ENCODE results near the gene GLIS2.

DNA sequence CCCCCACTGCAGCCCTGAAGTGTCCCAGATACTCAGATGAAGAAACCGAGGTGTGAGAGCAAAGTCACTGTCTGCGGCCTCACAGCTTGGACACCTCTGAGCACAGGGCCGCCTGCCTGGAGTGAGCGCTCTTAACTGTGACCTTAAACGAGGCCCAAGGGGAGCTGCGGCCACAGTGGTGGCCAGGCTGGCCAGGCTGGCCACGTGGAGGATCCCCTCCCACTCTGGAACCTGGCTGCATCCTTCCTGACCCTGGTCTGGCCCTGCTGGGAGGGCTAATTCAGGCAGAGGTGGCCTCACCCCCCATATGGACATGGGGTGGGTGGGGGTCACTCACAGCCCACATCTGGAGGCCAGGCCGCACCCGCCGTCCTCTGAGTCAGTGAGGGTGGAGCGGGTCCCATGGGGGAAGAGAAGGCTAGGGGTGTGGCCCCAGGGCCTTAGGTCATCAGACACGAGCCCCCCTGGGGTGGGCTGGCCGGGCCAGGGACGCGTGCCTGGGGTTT is 62.3 kb downstream of the GLIS2 start:
- no peak for TF ChIP-seq CTCF (IDR thresholded peaks at IDR 0.05)
- no peak for TF ChIP-seq POLR2A (IDR thresholded peaks at IDR 0.05)

Data from vagina (tissue), 2 donors.